Measurements from ENCODE around the gene CYTL1.

DNA sequence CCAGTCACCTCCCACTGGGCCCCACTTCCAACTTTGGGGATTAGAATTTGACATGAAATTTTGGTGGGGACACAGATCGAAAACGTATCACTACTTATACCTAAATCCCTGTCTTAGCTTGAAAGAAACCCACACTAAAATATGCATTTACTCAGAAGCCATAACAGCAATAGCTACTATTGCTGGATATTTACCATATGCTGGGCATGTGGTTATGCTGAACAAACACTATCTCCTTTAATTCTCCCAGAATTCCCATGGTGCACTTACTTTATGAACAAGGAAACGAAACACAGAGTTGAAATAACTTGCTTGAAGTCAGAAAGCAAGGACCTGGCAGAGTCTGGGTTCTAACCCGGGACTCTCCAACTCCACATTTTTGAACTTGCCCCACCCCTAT, 39.3 kb downstream of the CYTL1 start:
- TF ChIP-seq, protein P1, sequence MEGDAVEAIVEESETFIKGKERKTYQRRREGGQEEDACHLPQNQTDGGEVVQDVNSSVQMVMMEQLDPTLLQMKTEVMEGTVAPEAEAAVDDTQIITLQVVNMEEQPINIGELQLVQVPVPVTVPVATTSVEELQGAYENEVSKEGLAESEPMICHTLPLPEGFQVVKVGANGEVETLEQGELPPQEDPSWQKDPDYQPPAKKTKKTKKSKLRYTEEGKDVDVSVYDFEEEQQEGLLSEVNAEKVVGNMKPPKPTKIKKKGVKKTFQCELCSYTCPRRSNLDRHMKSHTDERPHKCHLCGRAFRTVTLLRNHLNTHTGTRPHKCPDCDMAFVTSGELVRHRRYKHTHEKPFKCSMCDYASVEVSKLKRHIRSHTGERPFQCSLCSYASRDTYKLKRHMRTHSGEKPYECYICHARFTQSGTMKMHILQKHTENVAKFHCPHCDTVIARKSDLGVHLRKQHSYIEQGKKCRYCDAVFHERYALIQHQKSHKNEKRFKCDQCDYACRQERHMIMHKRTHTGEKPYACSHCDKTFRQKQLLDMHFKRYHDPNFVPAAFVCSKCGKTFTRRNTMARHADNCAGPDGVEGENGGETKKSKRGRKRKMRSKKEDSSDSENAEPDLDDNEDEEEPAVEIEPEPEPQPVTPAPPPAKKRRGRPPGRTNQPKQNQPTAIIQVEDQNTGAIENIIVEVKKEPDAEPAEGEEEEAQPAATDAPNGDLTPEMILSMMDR (IDR thresholded peaks at IDR 0.05), result no peak
- no peak for TF ChIP-seq POLR2A (IDR thresholded peaks at IDR 0.05)

All from body of pancreas (tissue), 4 donors.